ENCODE data around the gene CYBC1. TPM values are rescaled to one million over a fixed set of nuclear protein-coding genes. Genes with fewer than 3 reads are reported as not detected.

CYBC1 gene
- total and polyA plus RNA-seq, 9 of the 15 experiments (the other 6 are each of a cell fraction or from before 2014, with no cell fraction given), result 1.3 to 71.8 (median 49.9) TPM

DNA sequence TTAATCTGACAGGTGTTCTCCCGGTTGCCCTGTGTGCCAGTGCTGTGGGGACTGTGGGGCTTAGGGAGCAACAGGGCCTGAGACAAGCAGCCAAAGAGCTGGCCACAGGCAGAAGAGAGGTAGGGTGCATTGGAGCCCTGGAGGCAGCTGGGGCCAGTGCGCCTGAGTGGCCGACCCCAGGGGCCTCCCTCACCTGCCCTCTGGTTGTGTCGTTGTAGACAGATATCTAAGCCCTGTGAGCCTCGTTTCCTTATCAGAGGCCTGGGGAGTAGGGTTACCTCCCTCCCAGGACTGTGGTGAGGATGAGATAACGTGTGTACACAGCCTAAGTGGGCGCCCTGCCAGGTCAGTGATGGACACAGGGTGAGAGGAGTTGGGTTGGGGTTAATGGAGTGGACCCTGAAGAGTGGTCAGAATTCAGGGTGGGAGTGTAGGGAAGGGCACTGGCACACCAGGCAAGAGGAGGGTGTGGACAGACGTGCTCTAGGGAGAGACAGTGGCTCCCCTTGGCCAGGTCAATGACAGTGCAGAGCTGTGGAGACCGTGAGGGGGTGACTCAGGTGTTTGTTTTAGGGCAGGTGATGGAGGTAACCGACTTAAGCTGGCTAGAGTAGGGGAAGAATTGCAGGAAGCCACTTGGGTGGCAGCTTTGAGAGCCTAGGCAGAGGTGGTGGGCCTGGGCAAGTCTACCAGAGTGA lies 11.4 kb upstream of the CYBC1 start (continued):
- TF ChIP-seq, protein P1, sequence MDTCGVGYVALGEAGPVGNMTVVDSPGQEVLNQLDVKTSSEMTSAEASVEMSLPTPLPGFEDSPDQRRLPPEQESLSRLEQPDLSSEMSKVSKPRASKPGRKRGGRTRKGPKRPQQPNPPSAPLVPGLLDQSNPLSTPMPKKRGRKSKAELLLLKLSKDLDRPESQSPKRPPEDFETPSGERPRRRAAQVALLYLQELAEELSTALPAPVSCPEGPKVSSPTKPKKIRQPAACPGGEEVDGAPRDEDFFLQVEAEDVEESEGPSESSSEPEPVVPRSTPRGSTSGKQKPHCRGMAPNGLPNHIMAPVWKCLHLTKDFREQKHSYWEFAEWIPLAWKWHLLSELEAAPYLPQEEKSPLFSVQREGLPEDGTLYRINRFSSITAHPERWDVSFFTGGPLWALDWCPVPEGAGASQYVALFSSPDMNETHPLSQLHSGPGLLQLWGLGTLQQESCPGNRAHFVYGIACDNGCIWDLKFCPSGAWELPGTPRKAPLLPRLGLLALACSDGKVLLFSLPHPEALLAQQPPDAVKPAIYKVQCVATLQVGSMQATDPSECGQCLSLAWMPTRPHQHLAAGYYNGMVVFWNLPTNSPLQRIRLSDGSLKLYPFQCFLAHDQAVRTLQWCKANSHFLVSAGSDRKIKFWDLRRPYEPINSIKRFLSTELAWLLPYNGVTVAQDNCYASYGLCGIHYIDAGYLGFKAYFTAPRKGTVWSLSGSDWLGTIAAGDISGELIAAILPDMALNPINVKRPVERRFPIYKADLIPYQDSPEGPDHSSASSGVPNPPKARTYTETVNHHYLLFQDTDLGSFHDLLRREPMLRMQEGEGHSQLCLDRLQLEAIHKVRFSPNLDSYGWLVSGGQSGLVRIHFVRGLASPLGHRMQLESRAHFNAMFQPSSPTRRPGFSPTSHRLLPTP (IDR thresholded peaks at IDR 0.05; ENCODE audit: borderline replicate concordance, extremely low read depth, insufficient read length), result no peak
- TF ChIP-seq LCOR (CRISPR knock-in tag; IDR thresholded peaks at IDR 0.05) (no peak), POLR3G (IDR thresholded peaks at IDR 0.05; ENCODE audit: extremely low read depth, insufficient read length, insufficient replicate concordance) (no peak), ZEB2 (IDR thresholded peaks at IDR 0.05) (peak; percentile 99), FOXJ2 (tag; IDR thresholded peaks at IDR 0.05) (peak; percentile 92), NFIC (IDR thresholded peaks at IDR 0.05) (peak; percentile 100), DMBX1 (CRISPR knock-in tag; IDR thresholded peaks at IDR 0.05; ENCODE audit: borderline replicate concordance) (peak; percentile 83), ZKSCAN8 (CRISPR knock-in tag; IDR thresholded peaks at IDR 0.05) (no peak), TAF9B (IDR thresholded peaks at IDR 0.05; ENCODE audit: partially characterized antibody) (no peak), ZBTB8A (IDR thresholded peaks at IDR 0.05; ENCODE audit: partially characterized antibody) (no peak), RNF2 (IDR thresholded peaks at IDR 0.05) (peak; percentile 99), TRIM28 (IDR thresholded peaks at IDR 0.05) (peak; percentile 59; the same call in 1 of the 2 replicates), TEAD2 (tag; IDR thresholded peaks at IDR 0.05) (no peak), ELF2 (CRISPR knock-in tag; IDR thresholded peaks at IDR 0.05) (0 out of 2 replicates have a peak, but pooled peaks have one; percentile 24)
- TF ChIP-seq, protein P2, sequence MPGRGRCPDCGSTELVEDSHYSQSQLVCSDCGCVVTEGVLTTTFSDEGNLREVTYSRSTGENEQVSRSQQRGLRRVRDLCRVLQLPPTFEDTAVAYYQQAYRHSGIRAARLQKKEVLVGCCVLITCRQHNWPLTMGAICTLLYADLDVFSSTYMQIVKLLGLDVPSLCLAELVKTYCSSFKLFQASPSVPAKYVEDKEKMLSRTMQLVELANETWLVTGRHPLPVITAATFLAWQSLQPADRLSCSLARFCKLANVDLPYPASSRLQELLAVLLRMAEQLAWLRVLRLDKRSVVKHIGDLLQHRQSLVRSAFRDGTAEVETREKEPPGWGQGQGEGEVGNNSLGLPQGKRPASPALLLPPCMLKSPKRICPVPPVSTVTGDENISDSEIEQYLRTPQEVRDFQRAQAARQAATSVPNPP (IDR thresholded peaks at IDR 0.05; ENCODE audit: borderline replicate concordance, insufficient read depth, insufficient read length), result no peak
- TF ChIP-seq, protein P3, sequence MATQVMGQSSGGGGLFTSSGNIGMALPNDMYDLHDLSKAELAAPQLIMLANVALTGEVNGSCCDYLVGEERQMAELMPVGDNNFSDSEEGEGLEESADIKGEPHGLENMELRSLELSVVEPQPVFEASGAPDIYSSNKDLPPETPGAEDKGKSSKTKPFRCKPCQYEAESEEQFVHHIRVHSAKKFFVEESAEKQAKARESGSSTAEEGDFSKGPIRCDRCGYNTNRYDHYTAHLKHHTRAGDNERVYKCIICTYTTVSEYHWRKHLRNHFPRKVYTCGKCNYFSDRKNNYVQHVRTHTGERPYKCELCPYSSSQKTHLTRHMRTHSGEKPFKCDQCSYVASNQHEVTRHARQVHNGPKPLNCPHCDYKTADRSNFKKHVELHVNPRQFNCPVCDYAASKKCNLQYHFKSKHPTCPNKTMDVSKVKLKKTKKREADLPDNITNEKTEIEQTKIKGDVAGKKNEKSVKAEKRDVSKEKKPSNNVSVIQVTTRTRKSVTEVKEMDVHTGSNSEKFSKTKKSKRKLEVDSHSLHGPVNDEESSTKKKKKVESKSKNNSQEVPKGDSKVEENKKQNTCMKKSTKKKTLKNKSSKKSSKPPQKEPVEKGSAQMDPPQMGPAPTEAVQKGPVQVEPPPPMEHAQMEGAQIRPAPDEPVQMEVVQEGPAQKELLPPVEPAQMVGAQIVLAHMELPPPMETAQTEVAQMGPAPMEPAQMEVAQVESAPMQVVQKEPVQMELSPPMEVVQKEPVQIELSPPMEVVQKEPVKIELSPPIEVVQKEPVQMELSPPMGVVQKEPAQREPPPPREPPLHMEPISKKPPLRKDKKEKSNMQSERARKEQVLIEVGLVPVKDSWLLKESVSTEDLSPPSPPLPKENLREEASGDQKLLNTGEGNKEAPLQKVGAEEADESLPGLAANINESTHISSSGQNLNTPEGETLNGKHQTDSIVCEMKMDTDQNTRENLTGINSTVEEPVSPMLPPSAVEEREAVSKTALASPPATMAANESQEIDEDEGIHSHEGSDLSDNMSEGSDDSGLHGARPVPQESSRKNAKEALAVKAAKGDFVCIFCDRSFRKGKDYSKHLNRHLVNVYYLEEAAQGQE (IDR thresholded peaks at IDR 0.05; ENCODE audit: borderline replicate concordance), result peak; percentile 53
- TF ChIP-seq, protein P3 (CRISPR knock-in tag; IDR thresholded peaks at IDR 0.05; ENCODE audit: low read depth), result peak; percentile 22; the same call in 1 of the 2 replicates

Data from K562 (cell line).